NB4 (cell line): ENCODE measurements around the gene BMPR1B.

Source experiments
- DNase-seq: peaks from one replicate; pipeline ENCODE4 v3.0.0; 2010; ENCODE audit warnings: low read depth
- H3K4me3 ChIP-seq: one replicate; pipeline ENCODE4 v1.5.1; 2011; ENCODE audit warnings: mild to moderate bottlenecking, low read depth, low read length, moderate library complexity
- CTCF ChIP-seq: IDR thresholded peaks from one replicate; pipeline ENCODE4 v1.5.1; 2012; ENCODE audit warnings: low read depth, low read length
- MYC ChIP-seq: IDR thresholded peaks from 2 replicates; pipeline ENCODE4 v1.6.1; 2011; ENCODE audit warnings: low read depth, low read length
- POLR2A ChIP-seq: IDR thresholded peaks from 2 replicates; pipeline ENCODE4 v1.6.1; 2011; ENCODE audit warnings: mild to moderate bottlenecking; ENCODE audit not compliant: insufficient read length; ENCODE audit errors: extremely low read depth
- TF ChIP-seq, protein P1 (sequence below): IDR thresholded peaks from 2 replicates; pipeline ENCODE4 v1.6.1; 2011; ENCODE audit warnings: low read depth, low read length

The BMPR1B gene

DNA sequence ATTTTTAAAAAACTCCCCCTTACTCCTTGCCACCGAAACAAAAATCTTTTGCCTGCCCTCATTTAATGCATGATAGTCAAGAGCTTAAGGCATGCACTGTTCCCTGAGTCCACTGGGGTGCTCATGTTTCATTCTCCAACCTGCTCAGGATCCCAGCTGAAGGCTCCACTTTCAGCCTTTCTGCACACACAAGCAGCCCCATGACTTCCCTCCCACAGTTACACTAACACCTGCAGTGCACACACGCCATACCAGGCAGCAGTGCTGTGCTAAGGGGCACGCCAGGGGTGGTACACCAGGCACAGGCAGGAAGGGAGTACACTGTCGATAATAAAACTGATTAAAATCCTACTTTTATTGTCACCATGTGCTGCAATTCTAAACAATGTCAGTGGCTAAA lies 385.2 kb downstream of the BMPR1B start:
- no peak overlapping the region for H3K4me3 ChIP-seq
- no peak for TF ChIP-seq MYC
- TF ChIP-seq POLR2A = no peak
- no peak for DNase-seq

DNA sequence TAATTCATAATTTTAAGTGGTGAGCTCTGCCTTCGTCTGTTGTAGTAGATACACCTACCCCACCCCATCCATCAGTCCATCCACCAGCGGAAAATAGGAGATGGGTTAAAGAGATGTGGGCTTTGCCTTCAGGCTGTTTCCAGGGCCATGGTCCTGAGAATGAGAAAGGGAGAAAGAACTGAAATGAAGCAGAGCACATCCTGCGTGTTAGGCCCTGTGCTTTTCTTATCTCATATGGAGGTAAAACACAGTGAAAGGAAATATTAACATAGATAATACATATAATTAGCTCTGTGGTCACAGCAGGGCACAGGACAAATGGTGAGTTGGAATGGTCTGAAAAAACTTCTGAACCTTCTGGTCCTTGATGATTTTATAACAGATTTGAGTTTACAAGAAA lies 393.5 kb downstream of the BMPR1B start:
- DNase-seq = no peak
- no peak overlapping the region for H3K4me3 ChIP-seq
- TF ChIP-seq MYC = no peak
- TF ChIP-seq CTCF = no peak
- TF ChIP-seq, protein P1, sequence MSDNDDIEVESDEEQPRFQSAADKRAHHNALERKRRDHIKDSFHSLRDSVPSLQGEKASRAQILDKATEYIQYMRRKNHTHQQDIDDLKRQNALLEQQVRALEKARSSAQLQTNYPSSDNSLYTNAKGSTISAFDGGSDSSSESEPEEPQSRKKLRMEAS = no peak
- TF ChIP-seq POLR2A = no peak

GRCh38 chr4:95153182-95153581 lies 395.4 kb downstream of the BMPR1B start:
- DNase-seq = no peak
- TF ChIP-seq POLR2A (no peak), MYC (no peak)
- H3K4me3 ChIP-seq = no peak overlapping the region

- peak; percentile 47 for DNase-seq
- no peak overlapping the region for H3K4me3 ChIP-seq
- TF ChIP-seq CTCF = peak; percentile 45
- no peak for TF ChIP-seq POLR2A
- no peak for TF ChIP-seq MYC
- TF ChIP-seq, protein P1 = no peak
Observed at GRCh38 chr4:95155759-95156451, 398.1 kb downstream of the BMPR1B start.

DNA sequence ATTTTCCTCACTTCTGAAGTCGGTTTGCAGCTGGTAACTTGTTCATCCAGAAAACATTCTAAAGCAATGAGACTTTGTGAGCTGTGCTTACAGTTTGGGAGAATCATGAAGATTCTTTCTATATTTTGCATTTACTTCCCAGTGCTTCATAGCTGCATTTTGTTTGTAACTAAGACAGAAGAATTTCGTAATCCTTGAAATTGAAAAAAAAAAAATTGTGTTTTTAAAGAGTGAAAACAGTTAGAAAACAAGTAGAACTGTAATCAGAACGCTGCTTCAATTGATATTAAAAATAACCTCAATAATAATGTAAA lies 398.7 kb downstream of the BMPR1B start:
- no peak overlapping the region for H3K4me3 ChIP-seq
- no peak for DNase-seq
- no peak for TF ChIP-seq CTCF
- TF ChIP-seq, protein P1 = no peak
- no peak for TF ChIP-seq POLR2A
- TF ChIP-seq MYC = no peak

DNA sequence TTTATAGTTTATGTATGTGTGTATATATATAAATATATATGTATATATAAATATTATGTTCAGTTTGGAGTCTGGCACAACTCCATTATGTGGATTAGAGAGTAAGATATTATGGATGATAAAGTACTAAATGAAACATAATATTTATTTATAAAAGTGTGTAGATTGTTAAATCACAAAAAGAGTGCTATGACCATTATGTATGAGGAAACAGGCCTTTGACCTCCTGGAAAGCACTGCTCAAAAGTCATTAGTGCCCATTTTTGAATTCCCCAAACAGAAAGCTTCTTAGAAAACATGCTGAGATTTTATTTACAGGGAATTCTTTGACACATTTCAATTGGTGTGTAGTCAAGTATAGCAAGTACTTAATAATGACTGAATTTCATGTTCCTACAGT lies 399.8 kb downstream of the BMPR1B start:
- no peak for TF ChIP-seq MYC
- no peak for TF ChIP-seq POLR2A
- TF ChIP-seq, protein P1 = no peak
- TF ChIP-seq CTCF = no peak
- H3K4me3 ChIP-seq = no peak overlapping the region
- DNase-seq = no peak

DNA sequence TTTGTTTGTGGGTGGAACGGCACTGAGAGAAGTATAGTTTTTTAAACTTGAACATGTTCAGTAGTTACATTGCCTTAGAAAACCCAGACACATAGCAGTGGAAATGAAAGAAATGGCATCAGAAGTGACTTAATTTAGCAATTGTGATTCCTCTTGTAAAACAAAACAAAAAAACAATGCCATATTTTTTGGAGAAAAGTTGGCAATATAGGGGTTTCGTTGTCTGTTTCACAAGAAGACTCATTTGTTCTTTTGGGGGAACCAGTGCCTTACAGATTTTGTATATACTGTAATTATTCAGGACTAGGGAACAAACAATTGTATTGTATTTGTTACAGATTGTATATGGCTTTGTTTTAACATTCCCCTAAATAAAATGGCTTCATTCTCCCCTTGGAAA lies 400.3 kb downstream of the BMPR1B start:
- TF ChIP-seq POLR2A (no peak), CTCF (no peak), MYC (no peak)
- TF ChIP-seq, protein P1 = no peak
- DNase-seq = no peak
- H3K4me3 ChIP-seq = no peak overlapping the region
